Colon (tissue), 2 donors: ENCODE data around the gene NCS1.

Source experiments
- FAIRE-seq: peaks from 2 replicates; lab custom pipeline; 2012; peaks lifted over from hg19 to GRCh38; lab: Jason Lieb, UNC
- donor health status: control.
- donor health status: control.

NCS1 gene

DNA sequence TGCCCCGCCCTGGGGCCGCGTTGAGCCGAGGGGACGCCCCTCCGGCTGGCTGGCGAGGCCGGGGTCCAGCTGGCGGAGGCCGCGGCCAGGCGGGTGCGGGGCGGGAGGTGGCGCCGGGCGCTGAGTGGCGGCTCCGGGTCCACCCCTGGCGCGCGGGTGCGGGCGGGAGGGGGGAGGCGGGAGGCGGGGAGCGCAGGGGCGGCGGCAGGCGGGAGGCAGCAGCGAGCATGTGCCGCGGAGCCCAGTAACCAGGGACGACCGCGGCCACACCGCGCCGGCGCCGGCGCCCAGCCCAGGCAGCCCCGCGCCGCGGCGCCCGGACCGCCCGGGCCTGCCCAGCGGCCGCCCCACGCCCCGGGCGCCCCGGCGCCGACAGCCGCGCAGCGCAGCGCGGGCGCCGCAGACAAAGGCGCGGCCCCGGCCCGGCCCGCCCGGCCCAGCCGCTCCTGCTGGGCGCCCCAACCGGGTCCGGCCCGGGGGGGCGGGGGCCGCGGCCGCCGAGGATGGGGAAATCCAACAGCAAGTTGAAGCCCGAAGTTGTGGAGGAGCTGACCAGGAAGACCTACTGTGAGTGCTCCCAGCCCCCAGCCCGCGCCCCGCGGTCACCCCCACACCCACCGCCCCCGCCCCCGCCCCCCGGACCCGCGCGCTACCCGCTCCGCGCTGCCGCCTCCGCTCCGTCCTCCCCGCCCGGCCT lies at the start of gene NCS1:
Gene NCS1, plus strand, starts transcription at position 244 of the 697 bp plus-strand sequence. Its CDS starts 260 bp downstream, at position 504.
- FAIRE-seq, result no peak

GRCh38 chr9:130122456-130122855 lies 49.7 kb upstream of the NCS1 start:
- FAIRE-seq, result no peak

GRCh38 chr9:130124085-130124860 lies 47.9 kb upstream of the NCS1 start:
- FAIRE-seq, result no peak

DNA sequence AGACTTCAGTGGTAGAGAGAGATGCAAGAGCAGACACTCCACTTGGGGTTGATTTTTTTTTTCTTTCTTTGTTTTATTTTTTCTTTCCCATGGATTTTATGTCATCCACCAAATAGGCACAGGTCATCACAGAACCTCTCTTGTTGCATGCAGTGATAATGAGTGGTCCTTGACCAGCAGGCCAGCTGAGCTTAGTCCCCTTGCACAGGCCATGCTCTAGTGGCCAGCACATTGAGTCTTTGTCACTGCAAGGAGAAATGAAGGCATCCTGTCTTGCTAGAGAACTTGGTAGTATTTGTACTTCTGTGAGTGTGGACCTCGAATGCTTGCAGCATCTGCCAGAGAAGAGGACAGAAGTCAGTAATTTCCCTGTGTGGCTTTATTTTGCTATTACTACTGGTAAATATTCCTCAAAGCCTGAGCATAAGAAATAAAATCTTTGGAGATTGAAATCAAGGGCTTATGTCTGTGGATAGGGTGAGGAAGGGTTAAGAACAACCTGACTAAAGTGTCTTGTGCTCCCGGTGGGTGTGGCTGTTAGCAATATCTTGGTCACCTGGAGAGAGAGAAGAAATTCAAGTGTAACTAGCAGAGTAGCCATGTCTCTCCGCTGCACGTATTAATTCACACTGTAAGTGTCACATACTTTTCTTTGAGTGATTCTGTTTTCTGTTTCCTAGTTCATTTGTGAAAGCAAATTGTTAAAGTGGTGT lies 45.3 kb upstream of the NCS1 start:
- no peak for FAIRE-seq

DNA sequence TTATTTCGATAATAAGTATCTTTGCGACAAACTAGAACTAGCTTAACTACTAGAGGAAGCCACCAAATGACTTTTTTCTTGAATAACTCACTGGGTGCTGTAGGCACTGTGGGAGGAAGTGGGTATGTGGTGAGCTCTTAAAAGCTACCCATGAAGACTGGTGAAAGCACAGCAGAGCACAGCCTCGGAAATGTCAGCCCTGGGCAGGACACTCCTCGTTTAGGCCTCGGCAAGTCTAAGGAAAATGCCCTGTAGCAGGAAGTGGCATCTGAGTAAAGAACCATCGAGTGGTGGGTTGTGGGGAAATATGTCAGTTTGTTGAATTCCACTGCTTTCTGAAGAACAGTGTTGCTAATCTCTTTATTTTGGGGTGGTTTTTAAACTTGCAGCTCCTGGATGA lies 44.0 kb upstream of the NCS1 start:
- no peak for FAIRE-seq

DNA sequence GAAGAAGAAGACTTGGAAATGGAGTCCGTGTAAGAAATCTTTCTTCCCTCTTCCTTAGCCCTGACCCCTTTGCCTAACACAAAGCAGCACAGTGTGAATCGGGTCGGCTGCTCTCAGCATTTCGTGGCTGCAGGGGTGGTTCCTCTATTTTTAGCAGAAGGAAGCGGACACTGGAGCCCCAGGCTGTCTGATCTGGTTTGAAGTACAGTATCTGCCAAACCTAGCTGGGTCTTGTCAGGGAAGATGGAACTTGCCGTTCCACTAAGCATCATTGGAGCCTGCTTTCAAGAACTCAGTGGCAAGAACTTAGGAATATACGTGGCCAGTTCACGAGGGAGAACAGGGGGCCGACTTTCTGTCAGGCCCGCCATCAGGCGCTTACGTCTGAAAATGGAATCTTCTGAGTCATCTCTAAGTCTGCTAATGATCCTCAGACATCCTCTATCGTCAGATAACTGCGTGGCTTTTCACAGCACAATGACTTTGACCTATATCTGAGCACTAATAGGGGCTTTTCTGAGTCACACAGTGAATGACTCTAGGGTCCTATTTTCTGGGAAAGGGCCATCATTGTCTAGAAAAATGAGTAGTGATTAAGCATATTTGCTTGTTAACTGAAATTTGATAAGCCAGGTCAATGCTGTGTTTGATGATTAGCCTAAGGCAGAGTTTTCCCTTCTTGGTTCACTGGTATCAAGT lies 43.3 kb upstream of the NCS1 start:
- FAIRE-seq, result no peak

- FAIRE-seq, result no peak
These were observed 42.7 kb upstream of the NCS1 start for GRCh38 chr9:130129432-130130061.

DNA sequence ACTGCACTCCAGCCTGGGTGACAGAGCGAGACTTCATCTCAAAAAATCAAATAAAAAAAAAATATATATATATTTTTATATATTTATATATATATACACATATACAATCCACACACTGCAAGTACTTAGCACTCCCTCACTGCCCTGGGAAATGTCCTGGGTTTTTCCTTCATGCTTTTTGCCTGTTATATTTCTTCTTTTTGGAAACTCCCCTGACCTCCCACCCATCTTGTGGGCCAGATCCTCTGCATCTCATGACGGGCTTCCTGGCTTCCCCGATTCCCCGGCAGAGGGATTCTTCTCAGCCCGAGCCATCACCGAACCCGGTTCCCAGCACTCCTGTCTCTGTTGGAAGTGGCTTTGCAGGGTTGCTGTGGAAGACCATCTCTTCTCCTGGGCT lies 39.5 kb upstream of the NCS1 start:
- FAIRE-seq, result no peak

DNA sequence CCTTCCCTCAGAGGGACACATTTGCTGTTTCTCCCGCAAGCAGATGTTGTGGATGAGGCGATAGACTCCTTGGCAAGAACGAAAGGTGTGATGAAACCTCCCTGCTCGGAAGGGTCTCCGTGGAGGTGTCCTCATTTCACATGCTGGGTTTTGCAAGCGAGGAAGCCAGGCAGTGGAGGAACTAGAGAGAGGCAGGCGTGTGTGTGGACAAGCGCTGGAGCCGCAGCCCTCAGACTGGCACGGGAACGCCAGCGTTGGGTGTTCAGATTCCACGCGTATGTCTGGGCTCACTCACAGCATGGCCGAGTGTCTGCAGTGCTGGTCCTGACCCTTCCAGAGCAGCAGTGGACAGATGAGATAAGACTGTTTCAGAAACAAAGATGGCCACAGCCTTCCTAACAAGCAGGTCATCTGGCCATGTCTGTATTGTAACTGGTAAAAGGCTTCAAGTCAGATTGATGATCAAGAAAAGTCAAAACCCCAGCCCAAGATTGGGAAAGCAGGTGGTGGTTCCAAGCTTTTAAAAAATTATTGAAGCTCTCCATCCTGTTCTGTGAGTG lies 35.0 kb upstream of the NCS1 start:
- no peak for FAIRE-seq

DNA sequence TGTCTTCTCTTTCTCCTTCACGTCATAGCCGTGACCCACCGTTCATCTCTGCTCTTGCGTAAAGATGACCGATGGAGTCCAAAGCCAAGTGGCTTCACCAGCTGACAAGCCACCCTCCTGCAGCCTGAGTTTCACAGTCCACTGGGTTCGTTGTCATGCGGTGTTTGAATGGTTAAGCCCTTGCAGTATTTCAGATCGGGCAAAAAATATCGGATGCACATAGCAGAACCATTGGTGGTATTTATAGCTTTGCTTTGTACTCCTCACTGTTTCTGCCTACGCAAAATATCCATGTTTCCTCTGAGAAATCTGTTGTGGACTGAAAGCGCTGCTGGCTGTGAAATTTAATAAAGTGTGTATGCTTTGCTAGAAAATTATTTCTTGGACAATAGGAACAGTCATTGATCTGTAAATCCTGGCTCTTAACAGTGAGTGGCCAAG lies 34.5 kb upstream of the NCS1 start:
- no peak for FAIRE-seq

- no peak for FAIRE-seq
These were observed 34.0 kb upstream of the NCS1 start for GRCh38 chr9:130138171-130138653.

- FAIRE-seq, result no peak
These were observed 33.4 kb upstream of the NCS1 start for GRCh38 chr9:130138791-130139190.

GRCh38 chr9:130139251-130139650 lies 33.0 kb upstream of the NCS1 start:
- FAIRE-seq, result no peak

DNA sequence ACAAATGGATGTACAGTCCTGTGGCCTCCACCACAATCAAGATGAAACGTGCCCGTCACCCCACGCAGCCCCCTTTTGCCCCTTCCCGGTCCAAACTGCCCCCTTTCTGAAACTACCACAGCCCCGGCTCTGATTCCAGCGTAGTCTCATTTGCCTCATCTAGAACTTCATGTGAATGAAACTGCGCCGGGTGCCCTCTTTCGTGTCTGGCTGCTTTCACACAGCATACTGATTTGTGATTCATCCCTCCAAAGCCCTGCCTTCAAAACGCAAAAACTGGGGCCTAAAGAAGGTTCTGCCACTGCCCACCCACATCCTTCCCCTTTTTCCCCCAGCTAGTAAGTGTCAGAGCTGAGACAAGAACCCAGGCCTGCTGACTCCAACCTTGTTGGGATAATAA lies 31.5 kb upstream of the NCS1 start:
- no peak for FAIRE-seq

DNA sequence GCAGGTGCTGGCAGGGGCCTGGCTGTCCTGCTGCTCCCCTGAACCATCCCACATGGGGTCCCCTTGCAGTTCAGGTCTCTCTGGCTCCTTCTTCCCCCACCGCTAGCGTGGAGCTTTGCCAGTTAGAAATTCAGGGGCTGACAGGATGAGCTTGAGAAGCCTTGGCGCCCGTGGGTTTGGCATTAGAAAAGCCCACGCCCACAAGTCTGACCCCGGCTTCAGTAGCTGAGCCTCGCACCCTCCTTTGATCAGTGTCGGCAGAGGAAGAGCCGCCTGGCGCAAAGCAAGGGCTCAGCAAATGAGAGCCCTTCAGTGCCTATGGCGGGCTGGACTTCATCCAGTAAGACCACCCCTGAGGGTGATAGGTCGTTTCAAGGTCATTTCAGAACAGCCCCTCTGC lies 30.1 kb upstream of the NCS1 start:
- FAIRE-seq, result no peak

- no peak for FAIRE-seq
These were observed 29.6 kb upstream of the NCS1 start for GRCh38 chr9:130142641-130143040.

DNA sequence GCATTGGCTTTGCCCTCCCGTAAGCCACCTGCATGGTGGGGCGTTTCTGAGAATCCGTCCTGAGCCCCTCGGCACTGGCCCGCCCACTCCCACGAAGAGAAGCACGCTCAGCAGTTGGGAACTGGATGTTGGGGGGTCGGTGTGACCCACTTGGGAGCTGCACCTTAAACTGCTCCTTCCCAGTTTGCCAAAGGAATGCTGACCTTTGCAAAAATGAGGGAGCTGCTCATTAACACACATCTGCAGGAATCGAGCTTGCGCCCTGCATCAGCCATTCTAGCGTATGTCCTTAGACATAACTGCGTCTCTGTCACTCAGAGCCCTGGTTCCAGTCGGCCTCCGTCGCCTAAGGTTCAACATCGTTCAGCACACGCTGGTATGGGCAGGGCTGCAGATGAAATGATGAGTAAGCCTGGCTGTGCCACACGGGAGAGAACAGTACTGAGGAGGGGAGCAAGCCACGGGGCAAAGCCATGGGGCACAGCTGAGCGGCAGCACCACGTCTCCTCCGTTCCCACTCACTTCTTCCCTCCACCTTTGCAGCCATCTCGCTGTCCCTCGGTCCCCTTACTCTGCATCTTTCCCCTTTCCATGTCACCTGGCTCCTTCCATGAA lies 28.8 kb upstream of the NCS1 start:
- no peak for FAIRE-seq

GRCh38 chr9:130143958-130144366 lies 28.2 kb upstream of the NCS1 start:
- FAIRE-seq, result no peak

- FAIRE-seq, result no peak
These were observed 27.5 kb upstream of the NCS1 start for GRCh38 chr9:130144703-130145102.

- FAIRE-seq, result no peak
These were observed 26.5 kb upstream of the NCS1 start for GRCh38 chr9:130145658-130146057.

DNA sequence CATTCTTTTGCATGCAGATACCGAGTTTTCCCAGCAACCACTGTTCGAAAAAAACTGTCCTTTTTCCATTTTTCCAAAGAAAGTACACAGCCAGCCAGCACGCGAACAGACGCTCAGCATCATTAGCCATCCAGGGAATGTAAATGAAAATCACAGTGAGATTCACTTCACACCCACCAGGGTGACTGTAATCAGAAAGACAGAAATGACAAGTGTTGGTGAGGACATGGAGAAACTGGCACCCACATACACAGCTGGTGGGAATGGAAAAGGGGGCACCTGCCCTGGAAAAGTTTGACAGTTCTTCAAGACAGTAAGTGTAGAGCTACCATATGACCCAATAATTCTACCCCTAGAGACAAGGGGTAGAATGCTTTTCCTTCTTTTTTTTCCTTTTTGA lies 25.0 kb upstream of the NCS1 start:
- FAIRE-seq, result no peak
